HFFc6 (cell line): ENCODE results near the gene NSMF. TPM values are rescaled to one million over a fixed set of nuclear protein-coding genes. Genes with fewer than 3 reads are reported as not detected.
A peak's percentile ranks its signal among the peaks of the same experiment; 100 is the strongest.

Experiments
- DNase-seq: peaks from one replicate; pipeline ENCODE4 v3.0.0-alpha.2; 2018
- H3K27ac Mint-ChIP-seq: 2 replicates; pipeline ENCODE4 v1.8.0; 2020; ENCODE audit warnings: mild to moderate bottlenecking, mixed read lengths
- H3K27me3 Mint-ChIP-seq: 2 replicates; pipeline ENCODE4 v1.8.0; 2021; ENCODE audit warnings: mild to moderate bottlenecking, moderate library complexity, mixed read lengths; ENCODE audit not compliant: insufficient read depth
- H3K36me3 Mint-ChIP-seq: 2 replicates; pipeline ENCODE4 v1.8.0; 2021; ENCODE audit warnings: low read depth, mixed read lengths
- H3K4me1 Mint-ChIP-seq: 2 replicates; pipeline ENCODE4 v1.8.0; 2020; ENCODE audit warnings: low read depth, mixed read lengths
- H3K4me3 Mint-ChIP-seq: 2 replicates; pipeline ENCODE4 v1.8.0; 2020; ENCODE audit warnings: mild to moderate bottlenecking, moderate library complexity, mixed read lengths
- H3K9me3 Mint-ChIP-seq: 2 replicates; pipeline ENCODE4 v1.8.0; 2020; ENCODE audit warnings: mild to moderate bottlenecking, mixed read lengths
- total RNA-seq, 6 experiments: library from RNA; stranded (reverse); fragmentation: NEBNext Ultra II Directional; extraction: Animal tissue kit (Norgen Biotek cat#: 25700); gene quantifications; 2 replicates in 1 of 6; 3 replicates in 5 of 6; pipeline ENCODE4 v1.2.3, GENCODE V29; 2021
- TF ChIP-seq, protein P1 (sequence below): fragments of 200-600 bp; sonication (generic); IDR thresholded peaks from 2 replicates; pipeline ENCODE4 v1.5.0; 2021; ENCODE audit warnings: antibody characterized with exemption, mild to moderate bottlenecking

Gene NSMF
- total RNA-seq, 6 experiments from 2014 or later = 24.3 to 29.9 (median 26.4) TPM

DNA sequence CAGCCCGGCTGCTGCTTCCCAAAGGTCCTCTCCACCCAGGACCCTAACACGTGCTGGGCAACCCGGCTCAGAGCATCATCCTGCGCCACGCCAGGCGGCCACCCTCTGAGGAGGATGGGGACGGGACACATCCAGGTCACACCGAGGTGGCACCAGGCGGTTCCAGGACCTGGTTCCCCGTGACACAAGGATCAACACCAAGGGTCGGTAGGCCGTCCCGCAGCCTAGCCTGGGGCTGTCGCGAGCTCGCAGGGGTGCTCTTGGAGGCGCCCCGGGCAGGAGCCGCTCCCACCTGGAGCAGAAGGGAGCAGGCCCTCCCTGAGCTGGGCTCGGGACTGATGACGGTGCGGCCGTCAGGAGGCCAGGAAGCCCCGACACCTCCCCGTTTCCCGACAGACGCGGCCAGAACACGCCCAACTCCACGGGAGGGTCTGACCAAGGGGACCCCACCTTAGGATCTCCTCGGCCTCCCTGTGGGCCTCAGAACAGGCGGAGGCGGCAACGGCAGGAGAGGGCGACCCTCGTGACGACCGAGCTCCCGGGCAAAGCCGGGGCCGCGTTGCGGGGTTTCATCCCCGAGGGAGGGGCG, 42.5 kb downstream of the NSMF start:
- no peak overlapping the region for H3K27ac Mint-ChIP-seq
- H3K4me3 Mint-ChIP-seq = no peak overlapping the region
- H3K9me3 Mint-ChIP-seq = no peaks in the 10 kb centered on the region
- DNase-seq = no peak
- TF ChIP-seq, protein P1, sequence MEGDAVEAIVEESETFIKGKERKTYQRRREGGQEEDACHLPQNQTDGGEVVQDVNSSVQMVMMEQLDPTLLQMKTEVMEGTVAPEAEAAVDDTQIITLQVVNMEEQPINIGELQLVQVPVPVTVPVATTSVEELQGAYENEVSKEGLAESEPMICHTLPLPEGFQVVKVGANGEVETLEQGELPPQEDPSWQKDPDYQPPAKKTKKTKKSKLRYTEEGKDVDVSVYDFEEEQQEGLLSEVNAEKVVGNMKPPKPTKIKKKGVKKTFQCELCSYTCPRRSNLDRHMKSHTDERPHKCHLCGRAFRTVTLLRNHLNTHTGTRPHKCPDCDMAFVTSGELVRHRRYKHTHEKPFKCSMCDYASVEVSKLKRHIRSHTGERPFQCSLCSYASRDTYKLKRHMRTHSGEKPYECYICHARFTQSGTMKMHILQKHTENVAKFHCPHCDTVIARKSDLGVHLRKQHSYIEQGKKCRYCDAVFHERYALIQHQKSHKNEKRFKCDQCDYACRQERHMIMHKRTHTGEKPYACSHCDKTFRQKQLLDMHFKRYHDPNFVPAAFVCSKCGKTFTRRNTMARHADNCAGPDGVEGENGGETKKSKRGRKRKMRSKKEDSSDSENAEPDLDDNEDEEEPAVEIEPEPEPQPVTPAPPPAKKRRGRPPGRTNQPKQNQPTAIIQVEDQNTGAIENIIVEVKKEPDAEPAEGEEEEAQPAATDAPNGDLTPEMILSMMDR = no peak
- no peaks in the 10 kb centered on the region; the same call in 1 of the 2 replicates for H3K27me3 Mint-ChIP-seq
- no peaks in the 10 kb centered on the region for H3K36me3 Mint-ChIP-seq
- H3K4me1 Mint-ChIP-seq = peaks cover 26% of the 10 kb centered on the region; the same call in 1 of the 2 replicates

GRCh38 chr9:137416006-137416562, 43.0 kb downstream of the NSMF start:
- Mint-ChIP-seq H3K4me1 (peaks cover 26% of the 10 kb centered on the region; the same call in 1 of the 2 replicates), H3K9me3 (no peaks in the 10 kb centered on the region), H3K36me3 (no peaks in the 10 kb centered on the region), H3K27me3 (no peaks in the 10 kb centered on the region; the same call in 1 of the 2 replicates), H3K27ac (no peak overlapping the region), H3K4me3 (no peak overlapping the region)
- no peak for DNase-seq
- TF ChIP-seq, protein P1 = no peak

- no peak for DNase-seq
- Mint-ChIP-seq H3K9me3 (no peaks in the 10 kb centered on the region), H3K4me3 (no peak overlapping the region), H3K27ac (no peak overlapping the region), H3K27me3 (no peaks in the 10 kb centered on the region; the same call in 1 of the 2 replicates), H3K4me1 (peaks cover 26% of the 10 kb centered on the region; the same call in 1 of the 2 replicates), H3K36me3 (no peaks in the 10 kb centered on the region)
- TF ChIP-seq, protein P1 = no peak
These were observed 43.7 kb downstream of the NSMF start for GRCh38 chr9:137415451-137415850.

- no peak overlapping the region for H3K4me3 Mint-ChIP-seq
- no peaks in the 10 kb centered on the region for H3K36me3 Mint-ChIP-seq
- H3K27ac Mint-ChIP-seq = peak overlapping the region; percentile 61; the same call in 1 of the 2 replicates
These were observed 46.7 kb downstream of the NSMF start for GRCh38 chr9:137412431-137412830.

DNA sequence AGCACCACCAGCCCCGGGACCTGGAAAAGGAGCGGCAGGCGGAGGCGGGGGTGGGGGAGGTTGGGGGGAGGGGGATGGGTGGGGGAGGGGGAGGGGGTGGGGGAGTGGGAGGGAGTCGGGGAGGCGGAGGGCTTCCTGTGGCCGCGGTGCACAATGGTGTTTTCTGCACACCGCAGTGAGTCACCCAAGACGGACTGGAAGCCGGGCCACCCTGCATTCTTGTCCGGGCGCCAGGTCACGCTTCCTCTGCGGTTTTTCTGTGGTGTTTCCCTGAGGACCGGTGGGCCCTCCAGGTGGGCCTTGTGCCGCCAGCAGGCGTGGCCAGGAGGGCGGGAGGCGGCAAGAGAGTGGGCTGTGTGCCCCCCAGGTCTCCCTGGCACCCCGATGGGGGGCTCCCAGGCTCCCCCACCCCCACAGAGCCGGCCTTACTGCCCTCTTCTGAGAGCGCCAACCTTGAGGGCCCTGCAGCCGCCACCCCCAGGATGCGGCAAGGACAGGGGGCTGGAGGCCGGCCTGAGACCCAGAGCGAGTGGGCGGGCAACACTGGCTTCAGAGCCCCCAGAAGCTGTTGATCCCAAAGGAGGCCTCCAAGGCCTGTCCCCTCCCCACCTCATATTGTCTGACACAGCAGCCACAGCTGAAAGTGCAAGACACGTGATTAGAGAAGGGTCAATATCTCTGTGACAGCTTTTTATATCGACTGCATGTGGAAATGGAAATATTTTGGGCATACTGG, 47.3 kb downstream of the NSMF start:
- Mint-ChIP-seq H3K36me3 (no peaks in the 10 kb centered on the region), H3K27ac (no peak overlapping the region; the same call in 1 of the 2 replicates), H3K4me3 (no peak overlapping the region), H3K27me3 (peaks cover 4% of the 10 kb centered on the region; the same call in 1 of the 2 replicates), H3K9me3 (no peaks in the 10 kb centered on the region), H3K4me1 (peaks cover 26% of the 10 kb centered on the region; the same call in 1 of the 2 replicates)
- DNase-seq = peak; percentile 84
- TF ChIP-seq, protein P1 = no peak

More at GRCh38 chr9:137412431-137412830, 46.7 kb downstream of the NSMF start:
- Mint-ChIP-seq H3K9me3 (no peaks in the 10 kb centered on the region), H3K4me1 (peaks cover 26% of the 10 kb centered on the region; the same call in 1 of the 2 replicates), H3K27me3 (peaks cover 4% of the 10 kb centered on the region; the same call in 1 of the 2 replicates)
- TF ChIP-seq, protein P1 = no peak
- DNase-seq = no peak
